Activated CD4-positive, alpha-beta T cell treated with anti-CD3 and anti-CD28 coated beads, Interleukin-2, amount 50 U/mL, for 16 hours (primary cell): ENCODE results near the gene HMBS.
A peak's percentile ranks its signal among the peaks of the same experiment; 100 is the strongest.
"Not testable (repeated sequence)": the region's sequence is repeated elsewhere in the genome, so short reads cannot be mapped to it uniquely, and the experiment has no call there.

ENCODE experiments used
- DNase-seq: peaks from one replicate; pipeline ENCODE4 v3.0.0-alpha.2; 2020

The HMBS gene

DNA sequence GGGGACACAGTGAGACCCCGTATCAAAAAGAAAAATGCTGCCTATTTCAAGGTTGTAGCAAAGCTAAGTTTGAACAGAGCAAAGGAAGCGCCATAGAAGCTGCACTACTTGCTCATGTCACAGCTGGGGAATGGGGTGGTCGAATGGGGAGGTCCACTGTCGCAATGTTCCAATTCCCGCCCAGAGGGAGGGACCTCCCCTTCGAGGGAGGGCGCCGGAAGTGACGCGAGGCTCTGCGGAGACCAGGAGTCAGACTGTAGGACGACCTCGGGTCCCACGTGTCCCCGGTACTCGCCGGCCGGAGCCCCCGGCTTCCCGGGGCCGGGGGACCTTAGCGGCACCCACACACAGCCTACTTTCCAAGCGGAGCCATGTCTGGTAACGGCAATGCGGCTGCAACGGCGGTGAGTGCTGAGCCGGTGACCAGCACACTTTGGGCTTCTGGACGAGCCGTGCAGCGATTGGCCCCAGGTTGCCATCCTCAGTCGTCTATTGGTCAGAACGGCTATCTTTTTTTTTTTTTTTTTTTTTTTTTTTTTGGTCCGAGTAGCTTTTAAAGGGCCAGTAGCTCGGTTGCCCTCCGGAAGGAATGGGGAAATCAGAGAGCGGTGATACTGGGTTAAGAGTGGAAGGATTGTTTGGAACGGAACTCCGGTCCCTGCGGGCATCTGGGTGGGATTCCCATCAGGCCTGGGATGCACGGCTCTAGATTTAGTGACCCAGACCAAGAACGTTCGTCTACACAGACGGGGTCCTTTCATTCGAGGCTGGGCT, at the start of gene HMBS:
Gene HMBS, plus strand, starts transcription at position 219 of the 774 bp plus-strand sequence. Its CDS starts 153 bp downstream, at position 372.
- DNase-seq = peak; percentile 94

DNA sequence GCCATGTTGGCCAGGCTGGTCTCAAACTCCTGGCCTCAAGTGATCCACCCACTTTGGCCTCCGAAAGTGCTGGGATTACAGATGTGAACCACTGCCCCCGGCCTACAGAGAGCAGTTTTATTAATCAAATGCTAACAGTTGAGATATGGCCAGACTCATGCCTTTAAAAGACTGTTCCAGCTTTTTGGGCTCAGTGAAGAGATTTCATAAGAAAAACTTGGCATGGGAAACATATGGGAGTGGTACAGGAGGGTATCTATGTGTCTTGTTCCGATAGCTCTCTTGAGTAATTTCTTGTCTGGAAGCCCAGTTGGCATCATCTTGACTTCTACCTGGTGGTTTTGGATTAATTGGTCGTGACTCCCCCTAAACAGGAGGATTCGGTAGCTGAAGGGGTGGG, 45.8 kb upstream of the HMBS start:
- no peak for DNase-seq

DNA sequence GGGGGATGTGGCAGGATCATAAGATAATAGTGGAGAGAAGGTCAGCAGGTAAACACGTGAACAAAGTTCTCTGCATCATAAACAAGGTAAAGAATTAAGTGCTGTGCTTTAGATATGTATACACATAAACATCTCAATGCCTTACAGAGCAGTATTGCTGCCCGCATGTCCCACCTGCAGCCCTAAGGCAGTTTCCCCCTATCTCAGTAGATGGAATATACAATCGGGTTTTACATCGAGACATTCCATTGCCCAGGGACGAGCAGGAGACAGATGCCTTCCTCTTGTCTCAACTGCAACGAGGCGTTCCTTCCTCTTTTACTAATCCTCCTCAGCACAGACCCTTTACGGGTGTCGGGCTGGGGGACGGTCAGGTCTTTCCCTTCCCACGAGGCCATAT, 45.2 kb upstream of the HMBS start:
- not testable (repeated sequence) for DNase-seq

DNA sequence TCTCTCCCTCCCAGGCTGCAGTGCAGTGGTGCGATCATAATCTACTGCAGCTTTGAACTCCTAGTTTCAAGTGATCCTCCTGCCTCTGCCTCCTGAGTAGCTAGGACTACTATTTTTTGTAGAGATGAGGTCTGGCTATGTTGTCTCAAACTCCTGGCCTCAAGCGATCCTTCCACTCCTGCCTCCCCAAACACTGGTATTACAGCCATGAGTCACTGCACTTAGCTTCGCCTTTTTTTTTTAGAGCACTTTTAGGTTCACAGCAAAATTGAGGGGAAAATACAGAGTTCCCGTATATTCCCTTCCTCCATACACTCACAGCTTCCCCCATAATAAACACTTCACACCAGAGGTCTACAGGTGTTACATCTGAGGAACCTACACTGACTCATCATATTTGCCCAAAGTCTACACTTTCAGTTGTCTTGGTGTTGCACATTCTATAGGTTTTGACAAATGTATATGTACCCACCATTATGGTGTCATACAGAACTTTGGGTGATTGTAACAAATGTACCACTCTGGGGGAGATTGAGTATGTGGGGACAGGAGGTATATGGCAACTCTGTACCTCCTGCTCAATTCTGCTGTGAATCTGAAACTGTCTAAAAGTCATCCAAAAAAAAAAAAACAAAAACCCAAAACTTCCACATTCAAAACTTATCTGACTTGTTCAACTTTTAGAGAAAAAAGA, 42.7 kb upstream of the HMBS start:
- no peak for DNase-seq

DNA sequence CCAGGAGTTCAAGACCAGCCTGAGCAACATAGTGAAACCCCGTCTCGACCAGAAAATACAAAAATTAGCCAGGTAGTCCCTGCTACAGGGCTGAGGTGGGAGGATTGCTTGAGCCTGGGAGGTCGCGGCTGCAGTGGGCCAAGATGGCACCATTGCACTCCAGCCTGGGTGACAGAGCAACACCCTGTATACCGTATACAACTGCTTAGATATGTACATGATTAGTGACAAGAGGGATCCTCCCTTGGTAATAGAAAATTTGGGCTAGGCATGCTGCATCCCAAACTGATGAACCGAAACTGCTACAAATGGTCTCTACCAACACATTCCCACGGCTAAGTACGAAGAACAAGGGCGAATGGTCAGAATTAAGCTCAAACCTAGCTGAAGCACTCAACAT, 41.8 kb upstream of the HMBS start:
- DNase-seq = no peak

DNA sequence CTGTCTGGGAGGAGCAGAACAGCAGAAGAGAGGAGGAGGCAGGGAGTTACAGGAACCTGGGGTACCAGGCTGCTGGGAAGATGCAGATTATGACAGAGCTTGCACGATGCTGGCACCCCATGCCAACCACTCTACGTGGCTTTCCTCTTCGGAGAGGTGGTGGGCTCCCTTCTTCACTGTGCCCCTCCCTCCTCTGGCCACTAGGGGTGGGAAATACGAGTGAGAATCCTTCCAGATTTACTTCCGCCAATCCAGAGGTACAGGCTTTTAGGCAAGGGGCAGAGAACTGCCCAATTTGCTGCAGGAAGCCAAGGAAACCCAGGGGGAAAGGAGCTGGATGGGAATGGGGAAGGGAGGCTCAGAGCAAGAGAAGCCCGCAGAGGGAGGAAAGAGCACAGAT, 40.0 kb upstream of the HMBS start:
- no peak for DNase-seq

DNA sequence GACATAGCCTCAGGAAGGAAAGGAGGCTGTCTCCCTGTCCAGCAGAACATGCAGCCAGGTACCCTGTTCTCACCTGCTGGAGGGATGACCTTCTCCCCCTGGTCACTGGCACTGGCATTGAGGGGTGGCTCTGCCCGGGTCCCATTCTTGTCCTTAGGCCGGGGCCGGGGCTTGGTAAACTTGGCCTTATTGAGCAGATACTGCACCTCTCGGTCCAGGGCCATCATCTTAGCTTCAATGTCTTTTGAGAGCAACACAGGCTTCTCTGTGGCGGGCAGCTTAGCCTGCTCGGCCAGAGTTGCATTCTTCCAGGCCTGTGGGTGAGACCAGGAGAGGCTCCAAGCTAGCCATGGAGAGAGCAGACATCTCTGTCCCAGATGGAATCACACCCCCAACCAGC, 38.2 kb upstream of the HMBS start:
- DNase-seq = no peak

DNA sequence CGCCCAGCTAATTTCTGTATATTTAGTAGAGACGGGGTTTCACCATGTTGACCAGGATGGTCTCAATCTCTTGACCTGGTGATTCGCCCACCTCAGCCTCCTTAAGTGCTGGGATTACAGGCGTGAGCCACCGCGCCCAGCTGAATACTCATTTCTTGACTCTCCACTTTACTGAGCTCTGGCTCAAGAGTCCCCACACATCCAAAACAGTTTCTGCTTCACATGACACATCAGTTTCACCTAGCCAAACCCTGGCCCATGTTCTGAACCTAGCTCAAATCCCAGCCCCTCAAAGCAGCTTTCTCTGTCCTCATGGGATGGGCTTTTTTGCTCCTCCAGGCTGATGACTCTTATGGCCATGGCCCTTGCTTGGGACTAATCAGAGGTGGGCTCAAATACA, 37.5 kb upstream of the HMBS start:
- DNase-seq = no peak

DNA sequence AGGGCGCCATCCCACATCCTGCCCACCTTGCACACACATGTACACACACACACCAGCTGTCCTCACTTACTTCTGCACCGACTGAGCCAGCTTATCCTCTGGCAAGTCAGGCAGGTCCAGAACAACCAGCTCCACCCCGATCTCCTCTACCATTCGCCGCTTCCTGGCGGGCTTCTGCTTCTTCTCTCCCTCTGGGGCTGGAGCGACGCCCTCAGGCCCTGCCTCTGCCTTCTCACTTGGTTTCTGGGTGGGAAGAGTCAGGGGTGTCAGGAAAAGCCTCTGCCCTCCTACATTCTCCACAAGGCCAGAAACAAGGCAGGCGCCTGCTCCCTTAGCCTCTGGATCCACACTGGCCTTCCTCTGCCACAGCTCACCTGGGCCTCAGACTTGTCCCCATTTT, 36.0 kb upstream of the HMBS start:
- no peak for DNase-seq

DNA sequence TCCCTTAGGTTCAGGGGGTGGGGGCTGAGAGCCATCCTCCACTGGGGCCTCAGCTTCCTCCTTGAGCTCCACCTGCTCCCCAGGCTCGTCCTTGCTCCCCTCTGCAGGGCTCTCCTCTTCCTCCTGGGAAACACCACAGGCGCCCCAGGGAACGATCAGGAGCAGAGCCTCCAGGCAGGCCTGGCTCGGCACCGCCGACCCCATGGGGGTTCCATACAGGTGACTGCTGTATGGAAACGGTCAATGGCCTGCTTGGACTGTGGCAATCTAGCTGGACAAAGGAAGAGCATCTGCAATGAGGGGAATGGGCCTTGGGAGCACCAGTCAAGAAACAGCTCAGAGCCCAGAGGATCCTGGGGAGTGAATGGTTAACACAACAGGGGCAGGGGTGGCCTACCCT, 35.6 kb upstream of the HMBS start:
- DNase-seq = no peak

DNA sequence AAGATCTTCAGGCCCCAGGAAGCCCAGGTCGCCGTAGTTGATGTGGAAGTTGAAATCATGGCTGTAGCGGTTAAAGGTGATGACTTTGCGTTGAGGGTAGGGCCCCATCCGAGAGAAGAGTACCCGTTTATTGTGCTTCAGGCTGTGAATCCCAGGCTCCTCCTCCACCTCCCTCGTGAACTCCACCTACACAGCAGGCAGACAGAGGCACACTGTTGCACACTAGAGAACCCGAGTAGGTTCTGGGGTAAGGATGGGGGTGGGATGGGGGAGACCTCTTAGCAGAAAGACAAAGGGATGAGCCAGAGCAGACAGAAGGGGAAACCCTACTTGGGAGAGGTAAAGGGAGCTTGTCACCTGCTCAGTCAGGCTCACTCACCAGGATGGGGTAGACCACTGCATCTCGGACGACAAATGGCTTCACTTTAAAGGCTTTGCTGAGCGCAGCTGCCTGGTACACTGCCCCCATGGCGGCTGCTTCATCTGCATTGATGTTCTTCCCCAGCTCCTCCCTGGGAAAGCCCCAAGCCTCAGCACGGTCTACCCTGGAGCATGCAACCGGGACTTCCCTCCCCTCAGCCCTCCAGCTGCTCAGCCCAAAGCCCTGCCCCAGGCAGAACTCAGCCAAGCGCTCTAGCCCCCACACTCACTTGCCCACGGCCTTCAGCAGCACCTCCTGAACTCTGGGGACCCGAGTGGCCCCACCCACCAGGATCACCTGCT, 33.1 kb upstream of the HMBS start:
- DNase-seq = no peak

DNA sequence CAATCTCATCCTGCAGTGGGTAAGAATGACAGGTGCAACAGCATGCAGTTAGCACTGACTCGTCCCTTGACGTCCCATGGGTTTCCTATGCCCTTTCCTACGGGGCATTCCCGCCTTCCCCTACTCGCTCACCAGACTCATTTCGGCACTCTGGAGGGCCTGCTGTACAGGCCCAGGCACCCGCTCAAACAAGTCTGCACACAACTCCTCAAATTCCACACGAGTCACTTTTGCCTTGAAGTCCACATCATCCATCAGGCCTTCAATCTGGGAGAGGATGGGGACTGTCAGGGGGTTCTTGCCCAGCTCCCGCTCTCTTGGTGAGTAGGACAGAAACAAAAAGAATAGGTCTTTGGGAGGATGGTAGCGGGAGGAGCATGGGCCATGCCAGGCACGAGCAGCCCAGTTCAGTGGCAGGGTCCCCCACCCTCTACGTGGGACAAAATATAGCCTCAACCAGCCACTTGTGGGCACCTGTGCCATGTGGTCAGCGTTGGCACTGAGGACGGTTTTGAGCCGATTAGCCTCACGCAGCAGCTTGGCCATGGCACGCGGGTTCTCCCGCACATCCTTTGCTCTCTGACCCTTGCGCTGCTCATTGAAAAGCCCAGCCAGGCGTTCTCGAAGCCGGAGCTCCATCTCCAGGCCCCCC, 32.4 kb upstream of the HMBS start:
- no peak for DNase-seq

DNA sequence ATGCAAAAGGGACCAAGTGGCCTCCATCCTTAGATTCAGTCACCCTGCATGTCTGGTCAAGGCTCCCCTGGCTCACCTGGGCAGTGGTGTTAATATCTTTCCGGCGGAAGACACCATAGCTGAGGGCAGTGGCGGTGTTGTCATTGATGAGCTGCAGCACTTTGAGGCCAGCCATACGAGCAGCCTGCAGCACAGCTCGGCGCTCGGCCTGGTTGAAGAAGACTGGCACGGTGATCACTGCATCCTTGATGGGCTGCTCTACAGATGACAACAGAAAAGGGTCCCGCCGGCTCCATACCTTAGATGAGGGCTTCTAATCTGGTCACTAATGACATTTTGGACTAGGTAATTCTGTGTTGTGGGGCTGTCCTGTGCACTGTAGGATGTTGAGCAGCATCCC, 30.3 kb upstream of the HMBS start:
- no peak for DNase-seq

DNA sequence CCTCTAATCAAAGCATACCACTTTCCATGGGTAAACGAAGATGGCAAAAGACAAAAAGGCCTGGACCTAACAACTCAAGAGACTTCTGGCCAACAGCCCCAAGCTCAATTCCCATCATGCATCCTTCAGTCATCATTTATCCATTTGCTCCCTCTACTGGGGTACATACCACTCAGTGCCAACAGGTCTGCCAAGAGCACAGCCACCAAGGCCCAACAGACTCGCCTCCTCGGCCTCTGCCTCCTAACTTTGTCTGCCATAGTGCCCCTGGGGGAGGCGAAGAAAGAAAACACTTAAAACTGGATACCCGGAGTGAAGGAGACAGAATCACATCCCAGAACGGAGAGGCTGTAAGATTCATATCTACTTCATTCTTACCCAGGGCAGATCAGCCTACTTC, 28.8 kb upstream of the HMBS start:
- peak; percentile 32 for DNase-seq

DNA sequence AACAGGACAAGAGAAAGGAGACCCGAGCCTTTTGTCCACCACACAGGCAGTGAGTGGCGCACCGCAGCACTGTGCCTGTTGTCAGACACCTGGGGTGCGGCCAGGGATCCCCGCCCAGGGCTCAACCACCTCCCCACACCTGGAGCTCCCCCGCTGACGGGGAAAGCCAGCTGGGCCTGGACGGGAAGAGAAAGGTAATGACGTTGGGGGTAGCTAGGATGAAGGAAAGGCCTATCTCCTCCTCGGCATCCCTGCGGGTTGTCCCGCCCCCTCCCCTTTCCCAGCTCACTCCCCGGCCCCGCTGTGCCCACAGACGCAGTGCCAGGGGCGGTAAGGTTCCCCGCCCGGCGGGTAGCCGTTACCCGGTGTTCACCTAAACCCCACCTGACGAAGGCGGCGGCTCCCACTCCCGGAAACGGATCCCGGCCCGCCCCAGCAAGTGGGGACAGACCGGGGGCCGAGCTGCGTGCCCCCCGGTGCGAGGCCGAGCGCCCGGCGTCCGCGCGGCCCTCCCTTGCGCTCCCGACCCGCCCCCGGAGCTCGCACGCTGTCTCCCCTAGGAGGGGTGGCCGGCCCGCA, 28.2 kb upstream of the HMBS start:
- peak; percentile 23 for DNase-seq

DNA sequence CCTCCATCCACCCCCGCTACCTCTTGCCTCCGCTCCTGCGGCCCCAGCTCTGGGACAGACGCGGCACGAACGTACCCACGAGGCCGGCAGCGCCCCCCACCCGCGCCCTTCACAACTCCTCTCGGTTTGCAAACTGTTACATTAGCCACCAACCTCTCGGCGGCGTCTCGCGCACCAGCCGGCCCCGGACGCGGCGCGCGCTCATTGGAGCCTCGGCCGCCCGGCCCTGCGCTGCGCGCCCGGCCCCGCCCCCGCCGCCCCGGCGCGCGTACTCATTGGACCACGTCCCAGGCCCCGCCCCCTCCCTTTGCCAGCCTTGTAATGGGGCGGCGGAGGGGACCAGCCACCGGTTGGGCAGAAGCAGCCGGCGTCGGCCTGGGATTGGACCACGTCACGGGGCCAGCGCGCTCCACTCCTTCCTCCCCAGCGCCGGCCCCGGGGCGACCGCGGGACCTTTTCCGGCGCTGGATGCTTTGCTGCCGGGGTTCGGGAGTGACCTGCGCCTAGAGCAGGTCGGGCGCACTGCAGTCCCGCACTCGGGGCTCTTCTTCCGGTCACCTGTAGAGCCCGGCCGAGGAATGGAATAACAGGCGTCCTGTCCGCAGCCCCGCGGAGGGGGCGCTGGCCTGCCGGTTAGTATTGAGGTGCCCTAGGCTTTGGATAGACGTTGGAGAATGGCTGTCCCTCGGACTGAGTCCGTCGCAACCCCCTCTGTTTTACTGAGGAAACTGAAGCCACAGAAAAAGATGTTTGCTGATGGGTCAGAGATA, 27.5 kb upstream of the HMBS start, which contains the start of gene HYOU1:
Gene HYOU1, minus strand, starts transcription at position 206 of the 770 bp plus-strand sequence. CDS start 1,045 bp downstream, outside the sequence.
- DNase-seq = peak; percentile 99

DNA sequence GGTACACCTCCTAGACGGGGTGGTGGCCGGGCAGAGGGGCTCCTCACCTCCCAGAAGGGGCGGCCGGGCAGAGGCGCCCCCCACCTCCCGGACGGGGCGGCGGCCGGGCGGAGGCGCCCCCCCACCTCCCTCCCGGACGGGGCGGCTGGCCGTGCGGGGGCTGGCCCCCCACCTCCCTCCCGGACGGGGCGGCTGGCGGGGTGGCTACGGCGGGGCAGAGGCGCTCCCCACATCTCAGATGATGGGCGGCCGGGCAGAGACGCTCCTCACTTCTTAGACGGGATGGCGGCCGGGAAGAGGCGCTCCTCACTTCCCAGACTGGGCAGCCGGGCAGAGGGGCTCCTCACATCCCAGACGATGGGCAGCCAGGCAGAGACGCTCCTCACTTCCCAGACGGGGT, 25.6 kb upstream of the HMBS start:
- DNase-seq = not testable (repeated sequence)

DNA sequence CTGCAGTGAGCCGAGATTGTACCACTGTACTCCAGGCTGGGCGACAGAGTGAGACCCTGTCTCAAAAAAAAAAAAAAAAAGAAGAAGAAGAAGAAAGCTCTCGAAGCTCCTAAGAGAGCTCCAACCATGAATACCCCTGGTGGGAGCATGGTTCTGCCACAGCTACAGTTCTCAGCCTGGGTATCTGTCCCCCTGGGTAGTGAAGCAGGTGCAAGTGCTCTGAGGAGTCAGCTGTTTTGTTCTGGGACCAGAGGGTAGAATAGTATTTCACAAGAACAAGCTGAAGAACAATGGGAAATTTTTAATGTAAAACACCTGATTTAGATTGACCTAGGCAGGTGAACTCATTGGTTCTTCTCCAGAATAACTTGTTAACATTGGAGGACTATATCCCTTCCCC, 23.4 kb upstream of the HMBS start:
- DNase-seq = no peak

DNA sequence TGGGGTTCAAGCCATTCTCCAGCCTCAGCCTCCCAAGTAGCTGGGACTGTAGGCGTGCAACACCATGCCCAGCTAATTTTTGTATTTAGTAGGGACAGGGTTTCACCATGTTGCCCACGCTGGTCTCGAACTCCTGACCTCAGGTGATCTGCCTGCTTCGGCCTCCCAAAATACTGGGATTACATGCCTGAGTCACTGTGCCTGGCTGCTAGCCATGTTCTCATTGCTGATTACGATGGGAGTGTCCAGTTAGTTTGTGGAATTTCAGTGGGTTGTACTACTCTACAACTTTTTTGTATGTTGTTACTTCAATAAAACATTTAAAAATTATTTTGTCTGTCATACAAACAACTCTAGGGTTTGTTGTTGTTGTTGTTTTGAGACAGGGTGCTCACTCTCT, 21.9 kb upstream of the HMBS start:
- no peak for DNase-seq

DNA sequence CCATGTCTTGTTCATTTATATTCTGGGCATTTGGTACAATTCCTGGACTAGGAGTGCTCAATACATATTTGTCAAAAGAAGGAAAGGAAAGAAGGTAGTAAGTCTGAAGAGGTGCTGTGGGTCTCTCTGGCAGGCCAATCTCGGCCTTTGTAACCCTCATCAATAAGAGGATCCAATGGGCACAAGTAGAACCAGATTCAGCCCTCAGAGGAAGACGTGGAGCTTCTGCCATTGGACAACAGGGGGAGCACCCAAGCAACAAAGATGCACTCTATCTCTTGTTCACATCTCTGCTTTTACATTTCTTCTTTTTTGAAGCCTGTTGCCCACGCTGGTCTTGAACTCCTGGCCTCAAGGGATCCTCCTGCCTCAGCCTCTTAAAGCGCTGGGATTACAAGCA, 19.3 kb upstream of the HMBS start:
- DNase-seq = peak; percentile 56

DNA sequence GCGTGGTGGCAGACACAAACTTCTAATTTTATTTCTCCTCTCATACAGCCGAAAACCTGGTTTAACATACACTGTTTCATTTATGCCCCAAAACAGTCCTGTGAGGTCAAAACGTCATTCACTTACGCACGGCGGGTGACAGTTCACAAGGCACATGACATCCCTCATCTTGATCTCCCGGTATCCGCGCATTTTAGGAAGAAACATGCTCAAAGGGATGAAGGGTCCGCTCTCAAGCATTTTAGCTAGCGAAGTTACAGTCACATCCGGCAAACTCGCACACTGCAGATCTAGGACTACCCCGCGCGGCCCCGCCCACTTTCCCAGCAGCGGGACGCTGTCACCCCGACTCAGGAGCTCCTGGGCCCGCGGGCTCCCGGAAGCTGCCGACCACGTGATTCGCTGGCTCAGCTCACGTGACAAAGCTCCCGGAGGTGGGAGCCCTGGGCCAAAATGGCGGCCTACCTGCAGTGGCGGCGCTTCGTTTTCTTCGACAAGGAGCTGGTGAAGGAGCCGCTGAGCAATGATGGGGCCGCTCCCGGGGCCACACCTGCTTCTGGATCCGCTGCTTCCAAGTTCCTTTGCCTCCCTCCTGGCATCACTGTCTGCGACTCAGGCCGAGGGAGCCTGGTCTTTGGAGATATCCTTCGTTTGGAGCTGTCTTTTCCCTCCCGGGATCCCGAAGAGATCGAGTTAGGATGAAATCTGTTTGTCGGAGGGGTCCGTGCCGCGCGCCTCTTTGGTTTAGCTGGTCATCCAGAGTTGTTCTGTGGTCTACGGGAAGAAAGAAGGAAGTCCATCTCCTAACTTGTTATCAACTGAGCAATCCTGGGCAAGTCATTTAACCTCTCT, 17.1 kb upstream of the HMBS start, which contains the start of gene VPS11:
Gene VPS11, plus strand, starts transcription at position 448 of the 852 bp plus-strand sequence. Its CDS starts 6 bp downstream, at position 454.
- peak; percentile 98 for DNase-seq
